Chondrocyte (in vitro differentiated cells): Measurements from ENCODE around the gene LMAN2. TPM values are rescaled to one million over a fixed set of nuclear protein-coding genes. Genes with fewer than 3 reads are reported as not detected.

Experiments
- DNase-seq: peaks from one replicate; pipeline ENCODE4 v3.0.0; 2021; ENCODE audit warnings: mixed read lengths, low spot score
- H3K27ac Mint-ChIP-seq: one replicate; pipeline ENCODE4 v1.8.0; 2021; ENCODE audit warnings: mild to moderate bottlenecking, moderate library complexity, mixed read lengths; ENCODE audit not compliant: unreplicated experiment
- H3K27me3 Mint-ChIP-seq: 2 replicates; pipeline ENCODE4 v1.8.0; 2021; ENCODE audit warnings: low read depth, mixed read lengths
- H3K36me3 Mint-ChIP-seq: 2 replicates; pipeline ENCODE4 v1.8.0; 2021; ENCODE audit warnings: low read depth, mixed read lengths
- H3K4me1 Mint-ChIP-seq: 2 replicates; pipeline ENCODE4 v1.8.0; 2021; ENCODE audit warnings: low read depth, mild to moderate bottlenecking, mixed read lengths
- H3K4me3 Mint-ChIP-seq: one replicate; pipeline ENCODE4 v1.8.0; 2021; ENCODE audit warnings: mild to moderate bottlenecking, moderate library complexity, mixed read lengths; ENCODE audit not compliant: unreplicated experiment
- H3K9me3 Mint-ChIP-seq: 2 replicates; pipeline ENCODE4 v1.8.0; 2021; ENCODE audit warnings: low read depth, mixed read lengths
- CTCF ChIP-seq: fragments of 200-600 bp; sonication (generic); IDR thresholded peaks from 2 replicates; pipeline ENCODE4 v1.5.0; 2021; ENCODE audit warnings: antibody characterized with exemption, mild to moderate bottlenecking, moderate library complexity
- total RNA-seq: library from RNA; stranded (reverse); gene quantifications from 3 replicates; pipeline ENCODE4 v1.2.1, GENCODE V29; 2021

Gene LMAN2
- total RNA-seq, 1 donor from 2014 or later: 83.4 TPM

- no peaks in the 10 kb centered on the region for H3K27me3 Mint-ChIP-seq
- no peaks in the 10 kb centered on the region for H3K9me3 Mint-ChIP-seq
- no peak for DNase-seq
- H3K36me3 Mint-ChIP-seq: peaks cover 30% of the 10 kb centered on the region
- no peak for TF ChIP-seq CTCF
- H3K4me3 Mint-ChIP-seq: no peak overlapping the region
- no peaks in the 10 kb centered on the region for H3K4me1 Mint-ChIP-seq
- H3K27ac Mint-ChIP-seq: no peak overlapping the region
These were observed 15.8 kb downstream of the LMAN2 start for GRCh38 chr5:177335701-177336065.

- H3K36me3 Mint-ChIP-seq: peaks cover 33% of the 10 kb centered on the region
- H3K27ac Mint-ChIP-seq: no peak overlapping the region
- no peaks in the 10 kb centered on the region for H3K27me3 Mint-ChIP-seq
- H3K4me3 Mint-ChIP-seq: no peak overlapping the region
- TF ChIP-seq CTCF: no peak
- H3K9me3 Mint-ChIP-seq: no peaks in the 10 kb centered on the region
- no peaks in the 10 kb centered on the region for H3K4me1 Mint-ChIP-seq
- no peak for DNase-seq
These were observed 16.4 kb downstream of the LMAN2 start for GRCh38 chr5:177334781-177335700.

- DNase-seq: no peak
- no peaks in the 10 kb centered on the region for H3K4me1 Mint-ChIP-seq
- H3K27ac Mint-ChIP-seq: no peak overlapping the region
- no peaks in the 10 kb centered on the region for H3K9me3 Mint-ChIP-seq
- no peak for TF ChIP-seq CTCF
- peaks cover 31% of the 10 kb centered on the region for H3K36me3 Mint-ChIP-seq
- no peak overlapping the region for H3K4me3 Mint-ChIP-seq
- no peaks in the 10 kb centered on the region for H3K27me3 Mint-ChIP-seq
These were observed 17.3 kb downstream of the LMAN2 start for GRCh38 chr5:177334155-177334551.

GRCh38 chr5:177333420-177334154 is 17.9 kb downstream of the LMAN2 start:
- no peak overlapping the region for H3K27ac Mint-ChIP-seq
- no peak overlapping the region for H3K4me3 Mint-ChIP-seq
- peaks cover 2% of the 10 kb centered on the region for H3K4me1 Mint-ChIP-seq
- DNase-seq: no peak
- H3K9me3 Mint-ChIP-seq: no peaks in the 10 kb centered on the region
- H3K27me3 Mint-ChIP-seq: no peaks in the 10 kb centered on the region
- TF ChIP-seq CTCF: no peak
- peaks cover 31% of the 10 kb centered on the region for H3K36me3 Mint-ChIP-seq

- Mint-ChIP-seq H3K4me3 (no peak overlapping the region), H3K27ac (no peak overlapping the region), H3K4me1 (peaks cover 9% of the 10 kb centered on the region), H3K9me3 (no peaks in the 10 kb centered on the region), H3K27me3 (no peaks in the 10 kb centered on the region), H3K36me3 (peaks cover 31% of the 10 kb centered on the region)
- no peak for DNase-seq
- no peak for TF ChIP-seq CTCF
These were observed 18.6 kb downstream of the LMAN2 start for GRCh38 chr5:177332896-177333260.
